Nephron (organoid): ENCODE measurements around the gene PALMD.

Source experiments
- H3K27ac Mint-ChIP-seq, 3 experiments: 2 replicates each; pipeline ENCODE4 v1.8.0; 2020; ENCODE audit warnings: mixed read lengths in 3 of 3, mild to moderate bottlenecking in 2 of 3, moderate library complexity in 1 of 3
- H3K27me3 Mint-ChIP-seq: 2 replicates; pipeline ENCODE4 v1.8.0; 2021; ENCODE audit warnings: low read depth, mild to moderate bottlenecking, moderate library complexity, mixed read lengths
- H3K36me3 Mint-ChIP-seq: 2 replicates; pipeline ENCODE4 v1.8.0; 2020; ENCODE audit warnings: low read depth, mixed read lengths
- H3K4me1 Mint-ChIP-seq: 2 replicates; pipeline ENCODE4 v1.8.0; 2020; ENCODE audit warnings: mixed read lengths
- H3K4me3 Mint-ChIP-seq, 3 experiments: 2 replicates each; pipeline ENCODE4 v1.8.0; 2020; ENCODE audit warnings: mild to moderate bottlenecking in 3 of 3, mixed read lengths in 3 of 3, moderate library complexity in 2 of 3
- H3K9me3 Mint-ChIP-seq: 2 replicates; pipeline ENCODE4 v1.8.0; 2020; ENCODE audit warnings: mixed read lengths
- TF ChIP-seq, protein P1 (sequence below), 3 experiments: fragments of 200-600 bp; sonication (generic); IDR thresholded peaks; one replicate each; pipeline ENCODE4 v1.5.0; 2021; ENCODE audit warnings: antibody characterized with exemption in 3 of 3; ENCODE audit not compliant: unreplicated experiment in 3 of 3

The PALMD gene

GRCh38 chr1:99648107-99648506 is 2.2 kb downstream of the PALMD start:
- no peaks in the 10 kb centered on the region for H3K27me3 Mint-ChIP-seq
- TF ChIP-seq, protein P1, sequence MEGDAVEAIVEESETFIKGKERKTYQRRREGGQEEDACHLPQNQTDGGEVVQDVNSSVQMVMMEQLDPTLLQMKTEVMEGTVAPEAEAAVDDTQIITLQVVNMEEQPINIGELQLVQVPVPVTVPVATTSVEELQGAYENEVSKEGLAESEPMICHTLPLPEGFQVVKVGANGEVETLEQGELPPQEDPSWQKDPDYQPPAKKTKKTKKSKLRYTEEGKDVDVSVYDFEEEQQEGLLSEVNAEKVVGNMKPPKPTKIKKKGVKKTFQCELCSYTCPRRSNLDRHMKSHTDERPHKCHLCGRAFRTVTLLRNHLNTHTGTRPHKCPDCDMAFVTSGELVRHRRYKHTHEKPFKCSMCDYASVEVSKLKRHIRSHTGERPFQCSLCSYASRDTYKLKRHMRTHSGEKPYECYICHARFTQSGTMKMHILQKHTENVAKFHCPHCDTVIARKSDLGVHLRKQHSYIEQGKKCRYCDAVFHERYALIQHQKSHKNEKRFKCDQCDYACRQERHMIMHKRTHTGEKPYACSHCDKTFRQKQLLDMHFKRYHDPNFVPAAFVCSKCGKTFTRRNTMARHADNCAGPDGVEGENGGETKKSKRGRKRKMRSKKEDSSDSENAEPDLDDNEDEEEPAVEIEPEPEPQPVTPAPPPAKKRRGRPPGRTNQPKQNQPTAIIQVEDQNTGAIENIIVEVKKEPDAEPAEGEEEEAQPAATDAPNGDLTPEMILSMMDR (IDR thresholded peaks at IDR 0.05; ENCODE audit: unreplicated experiment in 3 of 3) = peak in 1 of 3 experiments; percentile 19
- peak overlapping the region in 2 of 3 experiments; percentile 75 to 93 for H3K27ac Mint-ChIP-seq
- H3K36me3 Mint-ChIP-seq = no peaks in the 10 kb centered on the region
- H3K4me1 Mint-ChIP-seq = peaks cover 55% of the 10 kb centered on the region
- H3K9me3 Mint-ChIP-seq = no peaks in the 10 kb centered on the region
- peak overlapping the region; percentile 61 to 86 (median 85) for H3K4me3 Mint-ChIP-seq

DNA sequence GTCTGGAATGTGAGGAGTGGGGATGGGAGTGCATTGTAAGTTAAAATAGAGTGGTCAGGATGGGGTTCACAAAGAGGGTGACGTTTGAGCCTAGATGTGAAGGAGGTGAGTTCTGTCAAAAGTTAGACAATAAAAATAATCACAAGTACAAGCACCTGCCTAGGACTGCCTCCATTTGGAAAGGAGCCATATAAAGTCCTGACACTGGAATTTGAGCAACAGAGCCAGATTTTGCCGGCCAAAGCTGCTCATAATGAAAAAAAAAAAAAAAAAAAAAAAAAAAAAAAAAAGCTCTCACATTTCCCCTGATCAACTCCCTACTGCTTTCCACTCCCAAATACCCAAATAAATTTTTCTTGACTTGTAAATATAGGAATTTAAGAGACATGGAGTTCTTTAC is 4.1 kb downstream of the PALMD start:
- TF ChIP-seq, protein P1 (IDR thresholded peaks at IDR 0.05; ENCODE audit: unreplicated experiment in 3 of 3) = no peak
- H3K36me3 Mint-ChIP-seq = no peaks in the 10 kb centered on the region
- peaks cover 56% of the 10 kb centered on the region for H3K4me1 Mint-ChIP-seq
- no peaks in the 10 kb centered on the region for H3K9me3 Mint-ChIP-seq
- no peaks in the 10 kb centered on the region for H3K27me3 Mint-ChIP-seq
- H3K4me3 Mint-ChIP-seq = peak overlapping the region in 1 of 3 experiments; percentile 86
- H3K27ac Mint-ChIP-seq = peak overlapping the region; percentile 24 to 51 (median 25)

DNA sequence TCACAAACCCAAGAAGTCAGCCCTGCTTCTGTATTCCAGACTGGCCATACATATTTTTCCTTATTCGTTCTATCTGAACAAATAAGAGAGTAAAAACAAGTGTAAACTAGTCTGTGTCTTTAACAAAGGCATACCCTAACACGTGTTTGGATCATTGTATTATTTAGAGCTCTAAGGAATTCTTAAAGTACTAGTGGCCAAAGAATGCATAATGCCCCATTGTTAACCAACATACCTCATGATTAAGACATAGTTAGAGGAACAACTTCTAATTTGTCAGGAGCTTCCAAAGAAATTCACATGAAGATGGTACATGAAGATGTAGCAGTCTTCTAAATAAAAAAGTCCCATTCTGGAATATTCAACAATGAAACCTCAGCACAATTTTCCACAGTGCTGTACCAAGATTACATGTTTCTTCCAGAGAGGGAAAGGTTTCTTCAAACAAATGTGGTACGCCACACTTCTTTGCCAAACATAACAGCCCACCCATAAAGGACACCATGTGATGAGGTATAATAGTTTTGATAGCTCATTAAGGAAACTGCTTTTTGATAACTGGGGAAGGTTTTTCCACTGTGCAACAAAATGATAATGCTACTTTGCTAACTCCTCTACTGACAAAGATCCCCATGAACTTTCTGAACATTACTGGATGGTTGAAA is 5.0 kb downstream of the PALMD start:
- H3K9me3 Mint-ChIP-seq = no peaks in the 10 kb centered on the region
- H3K36me3 Mint-ChIP-seq = no peaks in the 10 kb centered on the region
- peaks cover 50% of the 10 kb centered on the region for H3K4me1 Mint-ChIP-seq
- H3K27me3 Mint-ChIP-seq = no peaks in the 10 kb centered on the region
- H3K4me3 Mint-ChIP-seq = peak overlapping the region in 1 of 3 experiments; percentile 72
- TF ChIP-seq, protein P1 (IDR thresholded peaks at IDR 0.05; ENCODE audit: unreplicated experiment in 3 of 3) = no peak
- peak overlapping the region in 1 of 3 experiments; percentile 51 for H3K27ac Mint-ChIP-seq

- no peak overlapping the region for H3K4me3 Mint-ChIP-seq
- H3K4me1 Mint-ChIP-seq = peaks cover 33% of the 10 kb centered on the region
- no peaks in the 10 kb centered on the region for H3K27me3 Mint-ChIP-seq
- no peak overlapping the region for H3K27ac Mint-ChIP-seq
- TF ChIP-seq, protein P1 (IDR thresholded peaks at IDR 0.05; ENCODE audit: unreplicated experiment in 3 of 3) = no peak
- H3K9me3 Mint-ChIP-seq = no peaks in the 10 kb centered on the region
- H3K36me3 Mint-ChIP-seq = no peaks in the 10 kb centered on the region
Observed at GRCh38 chr1:99652881-99653281, 7.0 kb downstream of the PALMD start.

DNA sequence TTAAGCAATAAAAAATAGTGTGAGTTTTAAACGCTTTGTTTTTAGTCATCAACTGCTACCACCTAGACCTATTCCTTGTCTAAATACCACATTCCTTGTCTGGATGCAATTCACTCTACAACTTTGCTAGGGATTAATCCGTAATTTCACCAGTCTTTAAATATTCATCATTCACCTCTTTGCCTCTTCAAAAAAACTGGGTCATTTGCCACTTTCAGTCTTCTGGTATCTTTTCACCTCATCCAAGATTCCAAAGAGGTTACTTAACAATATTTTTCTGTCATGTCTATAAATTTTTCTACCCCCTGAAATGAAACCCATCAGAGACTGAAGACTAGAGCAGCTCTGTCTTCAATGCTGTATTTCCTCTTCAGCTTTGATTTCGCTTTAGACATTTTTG is 9.5 kb downstream of the PALMD start:
- Mint-ChIP-seq H3K27me3 (no peaks in the 10 kb centered on the region), H3K36me3 (no peaks in the 10 kb centered on the region), H3K27ac (no peak overlapping the region), H3K4me1 (peaks cover 15% of the 10 kb centered on the region), H3K9me3 (no peaks in the 10 kb centered on the region), H3K4me3 (no peak overlapping the region)
- TF ChIP-seq, protein P1 (IDR thresholded peaks at IDR 0.05; ENCODE audit: unreplicated experiment in 3 of 3) = no peak

DNA sequence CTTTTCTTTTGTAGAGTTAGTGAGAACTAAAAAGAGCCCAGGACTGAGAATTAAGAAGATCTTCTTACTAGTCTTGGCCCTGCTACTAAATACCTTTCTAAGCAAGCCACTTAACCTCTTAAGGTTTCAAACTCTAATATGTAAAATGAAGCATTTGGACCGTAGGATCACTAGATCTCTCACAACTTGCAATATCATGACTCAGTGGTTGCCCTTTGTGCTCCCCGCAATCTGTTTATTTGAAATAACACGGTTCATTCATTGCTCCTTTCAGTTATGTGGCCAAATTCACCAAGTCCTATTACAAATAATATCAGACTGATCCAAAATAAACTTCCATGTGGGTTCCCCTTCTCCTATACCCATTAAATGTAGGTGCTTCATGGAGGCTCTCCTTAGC is 10.8 kb downstream of the PALMD start:
- TF ChIP-seq, protein P1 (IDR thresholded peaks at IDR 0.05; ENCODE audit: unreplicated experiment in 3 of 3) = no peak
- no peaks in the 10 kb centered on the region for H3K9me3 Mint-ChIP-seq
- H3K27me3 Mint-ChIP-seq = no peaks in the 10 kb centered on the region
- H3K4me3 Mint-ChIP-seq = no peak overlapping the region
- no peaks in the 10 kb centered on the region for H3K36me3 Mint-ChIP-seq
- H3K4me1 Mint-ChIP-seq = peaks cover 11% of the 10 kb centered on the region
- no peak overlapping the region for H3K27ac Mint-ChIP-seq
